Stomach (tissue), 9 donors: ENCODE data around the gene RNF141. TPM values are rescaled to one million over a fixed set of nuclear protein-coding genes. Genes with fewer than 3 reads are reported as not detected.

Experiments
- DNase-seq, 2 donors: peaks; one replicate each; pipeline versions ENCODE4 v3.0.0 to v3.0.0-alpha.2; 2013 to 2019
- H3K27ac ChIP-seq, 5 donors: fragments of 200-600 bp in 4 of 5; sonication (generic) in 4 of 5; one replicate each; pipeline ENCODE4 v1.5.1; 2013 to 2019; ENCODE audit warnings: mild to moderate bottlenecking in 1 of 5, moderate library complexity in 1 of 5
- H3K27me3 ChIP-seq, 3 donors: fragments of 200-600 bp; sonication (generic); one replicate each; pipeline ENCODE4 v1.5.1; 2017 to 2019; ENCODE audit warnings: mixed run types in 1 of 3
- H3K36me3 ChIP-seq, 4 donors: fragments of 200-600 bp; sonication (generic); 1 replicate in 3 of 4; 2 replicates in 1 of 4; pipeline ENCODE4 v1.5.1; 2016 to 2019
- H3K4me1 ChIP-seq, 4 donors: fragments of 200-600 bp; sonication (generic); one replicate each; pipeline ENCODE4 v1.5.1; 2016 to 2019
- H3K4me3 ChIP-seq, 4 donors: fragments of 200-600 bp; sonication (generic) in 3 of 4; one replicate each; pipeline ENCODE4 v1.5.1; 2016 to 2019; ENCODE audit warnings: mild to moderate bottlenecking in 1 of 4
- H3K9me3 ChIP-seq, 4 donors: fragments of 200-600 bp; sonication (generic); one replicate each; pipeline ENCODE4 v1.5.1; 2016 to 2019
- EP300 ChIP-seq: sonication (generic); formaldehyde crosslinking; IDR thresholded peaks from one replicate; pipeline ENCODE4 v1.6.1; 2017; ENCODE audit warnings: antibody characterized with exemption
- POLR2A ChIP-seq, 4 donors: fragments of 450-650 bp; IDR thresholded peaks; one replicate each; pipeline ENCODE4 v1.6.1; 2016; ENCODE audit warnings: antibody characterized with exemption in 4 of 4, control low read depth in 2 of 4, mild to moderate bottlenecking in 1 of 4, moderate library complexity in 1 of 4
- POLR2AphosphoS5 ChIP-seq, 3 donors: sonication (generic); formaldehyde crosslinking; IDR thresholded peaks; one replicate each; pipeline ENCODE4 v1.6.1; 2016; ENCODE audit warnings: antibody characterized with exemption in 3 of 3
- WGBS, 5 donors: extraction: QIAGEN DNeasy Blood & Tissue Kit in 3 of 5; methylation state at CpG; one replicate each; pipeline versions ENCODE4 v1.1.5 to v1.1.7; 2013 to 2018; 5-methylcytosine and 5-hydroxymethylcytosine counted together
- intact Hi-C: fragments of 100-400 bp; cut with DNase I; formaldehyde crosslinking; loops from one replicate; pipeline ENCODE4 v1.15.1; 2023; ENCODE audit warnings: low total_unique reads
- polyA plus RNA-seq, 3 donors: library from polyadenylated mRNA; stranded (reverse); fragments of 200-250 nt; gene quantifications; one replicate each; pipeline ENCODE4 v1.2.3, GENCODE V29; 2013
- total RNA-seq, 5 donors: library from RNA; depleted of rRNA; stranded (reverse); fragments of >200 nt; gene quantifications; one replicate each; pipeline versions ENCODE4 v1.1.0 to v1.2.3, GENCODE V29; 2014 to 2016
- TF ChIP-seq, protein P1 (sequence below), 7 experiments: fragments of 450-650 bp in 4 of 7; fragments of 200-600 bp in 3 of 7; sonication (generic) in 3 of 7; IDR thresholded peaks; one replicate each; pipeline ENCODE4 v1.5.1; 2016 to 2019; ENCODE audit warnings: antibody characterized with exemption in 7 of 7, control low read depth in 2 of 7, mild to moderate bottlenecking in 1 of 7
- donor health status: healthy with polysubstance abuse.
- donor health status: Bipolar disorder and iron deficiency.
- donor health status: healthy.

RNF141 gene
- total and polyA plus RNA-seq, 8 donors: 6.4 to 71.2 (median 19.1) TPM

GRCh38 chr11:10492084-10492483 lies 48.9 kb downstream of the RNF141 start:
- WGBS, 5 donors: 89 to 100% (median 100%) methylated on average over 2 of the region's 2 CpGs
- Histone ChIP-seq H3K27ac (peak overlapping the region in 1 of 5 donors; percentile 84), H3K4me1 (peaks cover 4 to 36% (median 14%) of the 10 kb centered on the region in 4 donors), H3K9me3 (no peaks in the 10 kb centered on the region), H3K27me3 (no peaks in the 10 kb centered on the region), H3K36me3 (peaks cover 17 to 69% (median 54%) of the 10 kb centered on the region in 4 donors), H3K4me3 (no peak overlapping the region)
- TF ChIP-seq EP300 (no peak), POLR2AphosphoS5 (IDR thresholded peaks at IDR 0.05) (no peak), POLR2A (IDR thresholded peaks at IDR 0.05) (no peak)
- TF ChIP-seq, protein P1, sequence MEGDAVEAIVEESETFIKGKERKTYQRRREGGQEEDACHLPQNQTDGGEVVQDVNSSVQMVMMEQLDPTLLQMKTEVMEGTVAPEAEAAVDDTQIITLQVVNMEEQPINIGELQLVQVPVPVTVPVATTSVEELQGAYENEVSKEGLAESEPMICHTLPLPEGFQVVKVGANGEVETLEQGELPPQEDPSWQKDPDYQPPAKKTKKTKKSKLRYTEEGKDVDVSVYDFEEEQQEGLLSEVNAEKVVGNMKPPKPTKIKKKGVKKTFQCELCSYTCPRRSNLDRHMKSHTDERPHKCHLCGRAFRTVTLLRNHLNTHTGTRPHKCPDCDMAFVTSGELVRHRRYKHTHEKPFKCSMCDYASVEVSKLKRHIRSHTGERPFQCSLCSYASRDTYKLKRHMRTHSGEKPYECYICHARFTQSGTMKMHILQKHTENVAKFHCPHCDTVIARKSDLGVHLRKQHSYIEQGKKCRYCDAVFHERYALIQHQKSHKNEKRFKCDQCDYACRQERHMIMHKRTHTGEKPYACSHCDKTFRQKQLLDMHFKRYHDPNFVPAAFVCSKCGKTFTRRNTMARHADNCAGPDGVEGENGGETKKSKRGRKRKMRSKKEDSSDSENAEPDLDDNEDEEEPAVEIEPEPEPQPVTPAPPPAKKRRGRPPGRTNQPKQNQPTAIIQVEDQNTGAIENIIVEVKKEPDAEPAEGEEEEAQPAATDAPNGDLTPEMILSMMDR (IDR thresholded peaks at IDR 0.05): no peak
- no peak for DNase-seq
- intact Hi-C loops: no loop called here

- 69 to 79% (median 77%) methylated on average over 12 to 13 of the region's 13 CpGs for WGBS, 5 donors
- Histone ChIP-seq H3K4me1 (peaks cover 4 to 36% (median 14%) of the 10 kb centered on the region in 4 donors), H3K9me3 (no peaks in the 10 kb centered on the region), H3K4me3 (no peak overlapping the region), H3K36me3 (peaks cover 14 to 67% (median 52%) of the 10 kb centered on the region in 4 donors), H3K27ac (peak overlapping the region; percentile 70 to 84 (median 76)), H3K27me3 (no peaks in the 10 kb centered on the region)
- intact Hi-C loops: no loop called here
- peak; percentile 57 to 68 for DNase-seq
- TF ChIP-seq POLR2AphosphoS5 (IDR thresholded peaks at IDR 0.05): peak; percentile 23 to 86 (median 64)
- TF ChIP-seq EP300: no peak
- no peak for TF ChIP-seq POLR2A (IDR thresholded peaks at IDR 0.05)
These were observed 50.4 kb downstream of the RNF141 start for GRCh38 chr11:10490398-10491241.

DNA sequence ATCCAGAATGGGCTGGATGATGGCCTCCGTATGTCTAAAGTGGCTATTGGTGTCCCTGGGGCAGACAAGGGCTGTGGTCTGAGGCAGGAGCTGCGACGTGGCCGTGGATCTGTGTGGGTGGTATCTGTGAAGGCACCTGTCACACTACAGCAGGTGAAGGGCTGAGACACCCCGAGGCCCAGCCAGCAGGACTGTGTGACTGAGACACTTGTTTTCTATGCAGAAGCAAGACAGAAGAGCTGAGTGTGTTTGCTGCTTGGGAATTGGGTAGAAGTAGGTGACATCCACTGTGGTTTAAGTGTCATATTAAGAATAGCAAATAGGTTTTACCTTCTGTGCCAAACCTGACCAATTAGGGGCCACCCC lies 51.0 kb downstream of the RNF141 start:
- Histone ChIP-seq H3K27ac (peak overlapping the region; percentile 69 to 84 (median 76)), H3K4me3 (no peak overlapping the region)
- WGBS, 5 donors: 88 to 91% (median 90%) methylated on average over 5 of the region's 5 CpGs

GRCh38 chr11:10488934-10489691 lies 51.9 kb downstream of the RNF141 start:
- Histone ChIP-seq H3K9me3 (no peaks in the 10 kb centered on the region), H3K4me3 (no peak overlapping the region), H3K36me3 (peaks cover 11 to 67% (median 51%) of the 10 kb centered on the region in 4 donors), H3K27ac (peak overlapping the region; percentile 70 to 84 (median 76)), H3K27me3 (no peaks in the 10 kb centered on the region), H3K4me1 (peaks cover 4 to 36% (median 14%) of the 10 kb centered on the region in 4 donors)
- intact Hi-C loops: no loop called here
- DNase-seq: peak; percentile 50 to 71
- no peak for TF ChIP-seq POLR2A (IDR thresholded peaks at IDR 0.05)
- no peak for TF ChIP-seq EP300
- peak in 2 of 3 donors; percentile 34 to 71 for TF ChIP-seq POLR2AphosphoS5 (IDR thresholded peaks at IDR 0.05)
- 63 to 77% (median 64%) methylated on average over 9 to 11 of the region's 11 CpGs for whole genome bisulfite sequencing, 5 donors

More for the DNA sequence above, 51.0 kb downstream of the RNF141 start:
- intact Hi-C loops: no loop called here
- TF ChIP-seq POLR2A (IDR thresholded peaks at IDR 0.05): no peak
- TF ChIP-seq, protein P1 (IDR thresholded peaks at IDR 0.05): no peak
- no peak for TF ChIP-seq EP300
- TF ChIP-seq POLR2AphosphoS5 (IDR thresholded peaks at IDR 0.05): no peak
- DNase-seq: no peak
- peaks cover 12 to 67% (median 52%) of the 10 kb centered on the region in 4 donors for H3K36me3 ChIP-seq
- H3K27me3 ChIP-seq: no peaks in the 10 kb centered on the region
- H3K9me3 ChIP-seq: no peaks in the 10 kb centered on the region
- H3K4me1 ChIP-seq: peaks cover 4 to 36% (median 14%) of the 10 kb centered on the region in 4 donors
